ENCODE measurements around the gene GPR132. TPM values are rescaled to one million over a fixed set of nuclear protein-coding genes. Genes with fewer than 3 reads are reported as not detected.

Gene GPR132
- total and polyA plus RNA-seq, 2 of the 13 experiments (the other 11 are each of a cell fraction or from before 2014, with no cell fraction given): not detected

GRCh38 chr14:105020815-105021655 lies 44.2 kb downstream of the GPR132 start, which contains the start of gene CDCA4 (continued):
- TF ChIP-seq SOX13 (IDR thresholded peaks at IDR 0.05) (no peak), SOX13 (CRISPR knock-in tag; conservative IDR thresholded peaks at IDR 0.05 in 1 of 2, IDR thresholded peaks at IDR 0.05 in 1 of 2) (no peak), ZNF605 (CRISPR knock-in tag; IDR thresholded peaks at IDR 0.05) (peak; percentile 95), ZNF276 (CRISPR knock-in tag; IDR thresholded peaks at IDR 0.05; ENCODE audit: low read depth) (no peak), HNRNPH1 (optimal IDR thresholded peaks at IDR 0.05; ENCODE audit: low read depth, low read length) (no peak), RNF2 (conservative IDR thresholded peaks at IDR 0.05; ENCODE audit: low read depth) (0 out of 2 replicates have a peak, but pooled peaks have one; percentile 45), SNAPC4 (CRISPR knock-in tag; IDR thresholded peaks at IDR 0.05) (no peak), RFXAP (CRISPR knock-in tag; IDR thresholded peaks at IDR 0.05; ENCODE audit: borderline replicate concordance) (no peak), KDM4B (CRISPR knock-in tag; IDR thresholded peaks at IDR 0.05) (no peak), ZNF841 (CRISPR knock-in tag; IDR thresholded peaks at IDR 0.05; ENCODE audit: borderline replicate concordance) (no peak), ZNF652 (CRISPR knock-in tag; IDR thresholded peaks at IDR 0.05; ENCODE audit: borderline replicate concordance, low read depth) (no peak), ZNF383 (CRISPR knock-in tag; IDR thresholded peaks at IDR 0.05; ENCODE audit: borderline replicate concordance) (no peak), GZF1 (CRISPR knock-in tag; IDR thresholded peaks at IDR 0.05) (no peak), TOE1 (CRISPR knock-in tag; IDR thresholded peaks at IDR 0.05) (no peak), PAWR (CRISPR knock-in tag; IDR thresholded peaks at IDR 0.05; ENCODE audit: borderline replicate concordance) (no peak), ZNF574 (CRISPR knock-in tag; IDR thresholded peaks at IDR 0.05) (peak; percentile 56; the same call in 1 of the 2 replicates), CCAR2 (optimal IDR thresholded peaks at IDR 0.05; ENCODE audit: low read depth, low read length) (no peak), MZF1 (CRISPR knock-in tag; IDR thresholded peaks at IDR 0.05; ENCODE audit: borderline replicate concordance) (no peak), NFKBIZ (CRISPR knock-in tag; IDR thresholded peaks at IDR 0.05) (no peak), TSC22D2 (CRISPR knock-in tag; IDR thresholded peaks at IDR 0.05; ENCODE audit: borderline replicate concordance) (no peak), ZNF792 (CRISPR knock-in tag; IDR thresholded peaks at IDR 0.05) (peak; percentile 51; the same call in 1 of the 2 replicates)

Data from HepG2 (cell line).